Measurements from ENCODE around the gene DPF3.

Gene DPF3

GRCh38 chr14:72701605-72702004 lies 192.3 kb downstream of the DPF3 start:
- Mint-ChIP-seq H3K4me1 (ENCODE audit: low read depth) (peaks cover 32% of the 10 kb centered on the region), H3K4me3 (no peak overlapping the region), H3K27me3 (ENCODE audit: low read depth) (no peaks in the 10 kb centered on the region), H3K36me3 (ENCODE audit: low read depth) (peaks cover 7% of the 10 kb centered on the region), H3K27ac (no peak overlapping the region), H3K9me3 (no peaks in the 10 kb centered on the region)

- no peaks in the 10 kb centered on the region for H3K9me3 Mint-ChIP-seq
- H3K36me3 Mint-ChIP-seq (ENCODE audit: low read depth), result peaks cover 7% of the 10 kb centered on the region
- no peak overlapping the region for H3K4me3 Mint-ChIP-seq
- H3K4me1 Mint-ChIP-seq (ENCODE audit: low read depth), result peaks cover 29% of the 10 kb centered on the region
- H3K27me3 Mint-ChIP-seq (ENCODE audit: low read depth), result no peaks in the 10 kb centered on the region
- H3K27ac Mint-ChIP-seq, result no peak overlapping the region
Observed at GRCh38 chr14:72701237-72701565, 192.7 kb downstream of the DPF3 start.

GRCh38 chr14:72700338-72701236 lies 193.3 kb downstream of the DPF3 start:
- peaks cover 25% of the 10 kb centered on the region for H3K4me1 Mint-ChIP-seq (ENCODE audit: low read depth)
- no peak overlapping the region for H3K27ac Mint-ChIP-seq
- H3K4me3 Mint-ChIP-seq, result no peak overlapping the region
- H3K36me3 Mint-ChIP-seq (ENCODE audit: low read depth), result peaks cover 7% of the 10 kb centered on the region
- H3K27me3 Mint-ChIP-seq (ENCODE audit: low read depth), result no peaks in the 10 kb centered on the region
- no peaks in the 10 kb centered on the region for H3K9me3 Mint-ChIP-seq

- Mint-ChIP-seq H3K27ac (peak overlapping the region; percentile 10), H3K4me1 (ENCODE audit: low read depth) (peaks cover 20% of the 10 kb centered on the region), H3K9me3 (no peaks in the 10 kb centered on the region), H3K27me3 (ENCODE audit: low read depth) (no peaks in the 10 kb centered on the region), H3K4me3 (no peak overlapping the region), H3K36me3 (ENCODE audit: low read depth) (peaks cover 7% of the 10 kb centered on the region)
Observed at GRCh38 chr14:72699852-72700257, 194.0 kb downstream of the DPF3 start.

- no peak overlapping the region for H3K4me3 Mint-ChIP-seq
- no peaks in the 10 kb centered on the region for H3K9me3 Mint-ChIP-seq
- H3K27me3 Mint-ChIP-seq (ENCODE audit: low read depth), result no peaks in the 10 kb centered on the region
- peaks cover 4% of the 10 kb centered on the region for H3K36me3 Mint-ChIP-seq (ENCODE audit: low read depth)
- H3K4me1 Mint-ChIP-seq (ENCODE audit: low read depth), result peaks cover 16% of the 10 kb centered on the region
- no peak overlapping the region for H3K27ac Mint-ChIP-seq
Observed at GRCh38 chr14:72699443-72699842, 194.5 kb downstream of the DPF3 start.

GRCh38 chr14:72692696-72693095 lies 201.2 kb downstream of the DPF3 start:
- Mint-ChIP-seq H3K9me3 (no peaks in the 10 kb centered on the region), H3K27me3 (ENCODE audit: low read depth) (peaks cover 10% of the 10 kb centered on the region), H3K27ac (no peak overlapping the region), H3K4me1 (ENCODE audit: low read depth) (peaks cover 11% of the 10 kb centered on the region), H3K36me3 (ENCODE audit: low read depth) (peaks cover 27% of the 10 kb centered on the region), H3K4me3 (no peak overlapping the region)

- Mint-ChIP-seq H3K9me3 (no peaks in the 10 kb centered on the region), H3K27ac (no peak overlapping the region), H3K4me3 (no peak overlapping the region), H3K27me3 (ENCODE audit: low read depth) (peaks cover 14% of the 10 kb centered on the region), H3K36me3 (ENCODE audit: low read depth) (peaks cover 32% of the 10 kb centered on the region), H3K4me1 (ENCODE audit: low read depth) (peaks cover 3% of the 10 kb centered on the region)
Observed at GRCh38 chr14:72690324-72690723, 203.6 kb downstream of the DPF3 start.

- no peak overlapping the region for H3K4me3 Mint-ChIP-seq
- H3K36me3 Mint-ChIP-seq (ENCODE audit: low read depth), result peaks cover 34% of the 10 kb centered on the region
- peaks cover 14% of the 10 kb centered on the region for H3K27me3 Mint-ChIP-seq (ENCODE audit: low read depth)
- H3K4me1 Mint-ChIP-seq (ENCODE audit: low read depth), result peaks cover 3% of the 10 kb centered on the region
- no peak overlapping the region for H3K27ac Mint-ChIP-seq
- no peaks in the 10 kb centered on the region for H3K9me3 Mint-ChIP-seq
Observed at GRCh38 chr14:72688990-72689671, 204.8 kb downstream of the DPF3 start.

- no peaks in the 10 kb centered on the region for H3K9me3 Mint-ChIP-seq
- no peaks in the 10 kb centered on the region for H3K4me1 Mint-ChIP-seq (ENCODE audit: low read depth)
- no peak overlapping the region for H3K4me3 Mint-ChIP-seq
- H3K27me3 Mint-ChIP-seq (ENCODE audit: low read depth), result peaks cover 6% of the 10 kb centered on the region
- no peak overlapping the region for H3K27ac Mint-ChIP-seq
- H3K36me3 Mint-ChIP-seq (ENCODE audit: low read depth), result peaks cover 26% of the 10 kb centered on the region
Observed at GRCh38 chr14:72686832-72687231, 207.1 kb downstream of the DPF3 start.

- Mint-ChIP-seq H3K27me3 (ENCODE audit: low read depth) (peaks cover 6% of the 10 kb centered on the region), H3K4me3 (no peak overlapping the region), H3K4me1 (ENCODE audit: low read depth) (no peaks in the 10 kb centered on the region), H3K9me3 (no peaks in the 10 kb centered on the region), H3K36me3 (ENCODE audit: low read depth) (peaks cover 24% of the 10 kb centered on the region), H3K27ac (no peak overlapping the region)
Observed at GRCh38 chr14:72686101-72686500, 207.8 kb downstream of the DPF3 start.

GRCh38 chr14:72685456-72685855 lies 208.4 kb downstream of the DPF3 start:
- no peak overlapping the region for H3K4me3 Mint-ChIP-seq
- H3K4me1 Mint-ChIP-seq (ENCODE audit: low read depth), result no peaks in the 10 kb centered on the region
- peaks cover 20% of the 10 kb centered on the region for H3K36me3 Mint-ChIP-seq (ENCODE audit: low read depth)
- no peak overlapping the region for H3K27ac Mint-ChIP-seq
- no peaks in the 10 kb centered on the region for H3K9me3 Mint-ChIP-seq
- peaks cover 6% of the 10 kb centered on the region for H3K27me3 Mint-ChIP-seq (ENCODE audit: low read depth)

- no peak overlapping the region for H3K27ac Mint-ChIP-seq
- H3K27me3 Mint-ChIP-seq (ENCODE audit: low read depth), result peaks cover 6% of the 10 kb centered on the region
Observed at GRCh38 chr14:72683787-72684186, 210.1 kb downstream of the DPF3 start.

GRCh38 chr14:72682188-72682587 lies 211.7 kb downstream of the DPF3 start:
- no peaks in the 10 kb centered on the region for H3K4me1 Mint-ChIP-seq (ENCODE audit: low read depth)
- H3K27ac Mint-ChIP-seq, result no peak overlapping the region
- no peaks in the 10 kb centered on the region for H3K9me3 Mint-ChIP-seq

More at GRCh38 chr14:72683787-72684186, 210.1 kb downstream of the DPF3 start:
- H3K4me1 Mint-ChIP-seq (ENCODE audit: low read depth), result no peaks in the 10 kb centered on the region
- no peak overlapping the region for H3K4me3 Mint-ChIP-seq
- peaks cover 19% of the 10 kb centered on the region for H3K36me3 Mint-ChIP-seq (ENCODE audit: low read depth)
- H3K9me3 Mint-ChIP-seq, result no peaks in the 10 kb centered on the region

GRCh38 chr14:72680853-72681640 lies 212.9 kb downstream of the DPF3 start:
- Mint-ChIP-seq H3K27ac (no peak overlapping the region), H3K9me3 (peaks cover 4% of the 10 kb centered on the region), H3K4me1 (ENCODE audit: low read depth) (no peaks in the 10 kb centered on the region), H3K27me3 (ENCODE audit: low read depth) (peaks cover 4% of the 10 kb centered on the region), H3K4me3 (no peak overlapping the region), H3K36me3 (ENCODE audit: low read depth) (peaks cover 18% of the 10 kb centered on the region)

More at GRCh38 chr14:72682188-72682587, 211.7 kb downstream of the DPF3 start:
- peaks cover 14% of the 10 kb centered on the region for H3K36me3 Mint-ChIP-seq (ENCODE audit: low read depth)
- no peak overlapping the region for H3K4me3 Mint-ChIP-seq
- no peaks in the 10 kb centered on the region for H3K27me3 Mint-ChIP-seq (ENCODE audit: low read depth)

All from T-helper 1 cell treated with Interleukin-12 subunit alpha and Interleukin-12 subunit beta and Interleukin-4 antibody, amounts not matched to agents 30 μg/mL and 1 μg/mL, for 36 hours (primary cell).